IPS-15b (cell line): ENCODE measurements around the gene SERINC2.
A peak's percentile ranks its signal among the peaks of the same experiment; 100 is the strongest.
"Not testable (repeated sequence)": the region's sequence is repeated elsewhere in the genome, so short reads cannot be mapped to it uniquely, and the experiment has no call there.

Experiments used
- H3K27me3 ChIP-seq: one replicate; pipeline ENCODE4 v1.6.1; 2013; ENCODE audit warnings: low read length; ENCODE audit not compliant: control insufficient read depth, insufficient read depth
- H3K36me3 ChIP-seq: one replicate; pipeline ENCODE4 v1.6.1; 2013; ENCODE audit warnings: low read length; ENCODE audit not compliant: control insufficient read depth, insufficient read depth
- H3K4me1 ChIP-seq: one replicate; pipeline ENCODE4 v1.6.1; 2013; ENCODE audit warnings: mild to moderate bottlenecking, low read length; ENCODE audit not compliant: control insufficient read depth, insufficient read depth
- H3K4me3 ChIP-seq: one replicate; pipeline ENCODE4 v1.5.1; 2013; ENCODE audit warnings: low read depth, low read length
- H3K9ac ChIP-seq: one replicate; pipeline ENCODE4 v1.6.1; 2013; ENCODE audit warnings: low read depth, mild to moderate bottlenecking, low read length
- H3K9me3 ChIP-seq: one replicate; pipeline ENCODE4 v1.6.1; 2013; ENCODE audit warnings: mild to moderate bottlenecking, low read length; ENCODE audit not compliant: control insufficient read depth, insufficient read depth

The SERINC2 gene

DNA sequence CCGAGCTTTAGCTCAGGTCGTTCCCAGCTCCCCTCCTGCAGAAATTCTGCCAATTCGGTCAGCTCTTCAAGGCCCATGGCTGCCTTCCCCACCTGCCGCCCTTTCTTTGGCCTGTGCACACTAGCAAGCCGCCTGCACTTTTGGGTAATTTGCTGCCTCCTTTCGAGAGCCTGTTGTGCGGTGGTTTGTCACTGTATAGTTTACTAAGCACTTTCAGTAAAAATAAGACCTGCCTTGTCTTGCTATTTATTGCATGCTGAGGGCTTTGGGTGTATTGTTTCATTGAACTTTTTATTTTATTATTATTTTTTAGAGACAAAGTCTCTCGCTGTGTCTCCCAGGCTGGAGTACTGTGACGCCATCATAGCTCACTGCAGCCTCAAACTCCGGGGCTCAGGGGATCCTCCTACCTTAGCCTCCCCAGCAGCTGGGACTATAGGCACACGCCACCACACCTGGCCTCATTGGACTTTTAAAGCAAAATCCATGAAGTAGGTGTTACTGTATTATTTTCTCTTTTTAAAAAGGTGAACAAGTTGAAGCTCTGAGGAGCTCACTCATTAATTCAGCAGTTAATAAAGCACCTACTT lies 39.0 kb upstream of the SERINC2 start:
- Histone ChIP-seq H3K9me3 (no peaks in the 10 kb centered on the region), H3K27me3 (no peaks in the 10 kb centered on the region), H3K9ac (no peak overlapping the region), H3K4me1 (peaks cover 15% of the 10 kb centered on the region), H3K36me3 (no peaks in the 10 kb centered on the region), H3K4me3 (peak overlapping the region; percentile 36)

- Histone ChIP-seq H3K4me3 (no peak overlapping the region), H3K4me1 (peaks cover 15% of the 10 kb centered on the region), H3K9ac (no peak overlapping the region), H3K36me3 (no peaks in the 10 kb centered on the region), H3K9me3 (no peaks in the 10 kb centered on the region), H3K27me3 (no peaks in the 10 kb centered on the region)
Measured at GRCh38 chr1:31374511-31375196, 38.4 kb upstream of the SERINC2 start.

GRCh38 chr1:31376375-31377134 lies 36.5 kb upstream of the SERINC2 start:
- H3K27me3 ChIP-seq, result no peaks in the 10 kb centered on the region
- H3K4me1 ChIP-seq, result peaks cover 15% of the 10 kb centered on the region
- H3K4me3 ChIP-seq, result no peak overlapping the region
- no peaks in the 10 kb centered on the region for H3K9me3 ChIP-seq
- H3K9ac ChIP-seq, result no peak overlapping the region
- no peaks in the 10 kb centered on the region for H3K36me3 ChIP-seq

DNA sequence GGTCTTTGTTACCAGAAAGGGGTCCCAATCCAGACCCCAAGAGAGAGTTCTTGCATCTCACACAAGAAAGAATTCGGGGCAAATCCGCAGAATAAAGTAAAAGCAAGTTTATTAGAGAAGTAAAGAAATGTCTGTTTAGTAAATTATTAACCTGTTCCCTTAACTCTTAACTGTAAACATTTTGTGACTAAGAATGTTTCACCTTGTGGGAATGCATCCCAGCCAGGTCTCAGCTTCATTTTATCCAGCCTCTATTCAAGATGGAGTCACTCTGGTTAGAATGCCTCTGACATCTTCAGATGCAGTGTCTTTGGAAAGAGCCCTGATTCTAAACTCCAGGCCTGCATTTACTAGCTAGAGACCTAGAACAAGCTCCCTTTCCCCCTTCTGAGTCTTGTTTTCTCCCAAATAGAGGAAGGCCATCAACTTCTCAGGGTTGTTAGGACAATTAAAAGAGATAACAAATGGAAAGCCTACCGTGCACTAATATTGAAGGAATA lies 35.6 kb upstream of the SERINC2 start:
- Histone ChIP-seq H3K4me1 (peaks cover 10% of the 10 kb centered on the region), H3K9me3 (no peaks in the 10 kb centered on the region), H3K9ac (no peak overlapping the region)

DNA sequence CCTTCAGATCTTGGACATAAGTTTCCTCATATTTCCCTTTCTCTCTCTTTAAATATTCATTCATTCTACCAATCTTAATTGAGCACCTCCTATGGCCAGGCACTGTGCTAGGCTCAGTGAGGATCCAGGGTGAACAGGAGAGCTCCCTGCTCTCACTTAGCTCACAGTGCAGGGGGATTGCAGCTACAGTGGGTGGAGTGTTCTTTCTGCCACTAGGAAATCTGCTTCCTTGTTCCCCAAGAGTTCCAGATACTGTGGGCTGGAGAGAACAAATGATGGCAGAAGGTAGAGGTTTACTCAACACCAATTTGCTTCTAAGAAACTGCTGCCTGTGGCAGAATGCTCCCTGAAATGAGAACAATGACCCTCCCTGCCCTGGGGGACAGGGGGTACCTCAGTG lies 35.0 kb upstream of the SERINC2 start:
- no peak overlapping the region for H3K4me3 ChIP-seq
- H3K9me3 ChIP-seq, result no peaks in the 10 kb centered on the region
- H3K27me3 ChIP-seq, result no peaks in the 10 kb centered on the region
- H3K36me3 ChIP-seq, result no peaks in the 10 kb centered on the region
- H3K4me1 ChIP-seq, result peaks cover 10% of the 10 kb centered on the region
- no peak overlapping the region for H3K9ac ChIP-seq

More for the DNA sequence above, 35.6 kb upstream of the SERINC2 start:
- no peak overlapping the region for H3K4me3 ChIP-seq
- no peaks in the 10 kb centered on the region for H3K36me3 ChIP-seq
- H3K27me3 ChIP-seq, result no peaks in the 10 kb centered on the region

DNA sequence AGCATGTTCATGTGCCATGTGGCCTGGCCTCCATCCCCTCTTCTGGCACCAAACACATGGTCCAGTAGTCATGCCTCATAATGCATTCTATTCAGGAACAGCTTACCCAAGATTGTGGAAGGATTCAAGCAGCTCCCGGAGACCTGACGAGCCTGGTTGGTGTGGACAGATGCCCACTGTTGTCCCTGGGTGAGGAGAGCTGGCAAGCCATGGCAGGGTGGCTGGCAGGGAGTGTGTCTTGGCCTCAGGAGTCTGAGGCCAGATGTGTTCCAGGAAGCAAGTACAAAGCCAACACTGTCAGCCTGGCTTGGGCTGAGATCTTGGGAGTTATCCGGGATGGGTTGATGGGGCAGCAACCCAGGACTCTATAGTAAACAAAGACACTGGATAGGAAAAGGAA lies 32.8 kb upstream of the SERINC2 start:
- H3K9ac ChIP-seq, result no peak overlapping the region
- H3K4me1 ChIP-seq, result peaks cover 7% of the 10 kb centered on the region
- no peaks in the 10 kb centered on the region for H3K27me3 ChIP-seq
- no peaks in the 10 kb centered on the region for H3K9me3 ChIP-seq
- no peaks in the 10 kb centered on the region for H3K36me3 ChIP-seq
- H3K4me3 ChIP-seq, result no peak overlapping the region

DNA sequence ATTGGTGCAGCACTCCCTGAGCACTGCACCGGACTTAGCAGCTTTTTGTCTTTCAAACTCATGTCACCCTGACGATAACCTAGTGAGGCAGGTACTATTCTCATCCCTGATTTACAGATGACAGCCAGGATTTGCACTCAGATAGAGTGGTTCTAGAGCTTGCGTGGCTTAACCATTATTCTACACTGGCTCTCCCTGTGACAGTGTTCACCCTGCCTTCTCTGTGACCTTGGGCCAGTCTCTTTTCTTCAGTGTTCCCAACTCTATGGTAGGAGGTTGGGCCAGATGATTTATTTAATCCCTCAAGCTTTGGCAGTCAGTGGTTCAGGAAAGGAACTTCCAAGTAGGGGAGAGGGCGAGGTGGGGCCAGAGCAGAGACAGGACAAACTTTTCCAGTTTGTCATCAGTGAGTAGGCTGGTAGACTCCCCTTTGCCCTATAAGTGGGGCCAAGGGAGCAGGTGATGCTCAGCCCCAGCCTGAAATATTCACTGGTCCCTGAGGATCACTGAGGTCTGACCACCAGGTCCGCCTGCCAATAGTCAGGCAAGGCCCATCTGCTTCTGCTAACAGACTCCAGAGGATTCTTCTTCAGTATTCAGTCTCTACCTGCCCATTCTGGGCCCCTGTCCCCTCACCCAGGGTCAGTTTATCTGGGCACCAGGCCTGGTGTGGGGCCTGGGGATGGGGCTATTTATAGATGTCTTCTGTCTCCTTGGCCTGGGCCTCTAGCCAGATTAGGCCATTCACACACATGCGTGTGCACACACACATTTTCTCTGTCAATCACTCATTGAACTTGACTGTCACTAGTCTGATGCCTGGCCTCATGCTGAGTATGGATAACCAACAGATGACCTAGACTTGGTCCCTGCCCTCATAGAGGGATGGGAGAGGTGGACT lies 31.4 kb upstream of the SERINC2 start:
- Histone ChIP-seq H3K9me3 (no peaks in the 10 kb centered on the region), H3K27me3 (no peaks in the 10 kb centered on the region), H3K4me3 (no peak overlapping the region), H3K36me3 (no peaks in the 10 kb centered on the region), H3K9ac (no peak overlapping the region), H3K4me1 (peaks cover 1% of the 10 kb centered on the region)

- no peaks in the 10 kb centered on the region for H3K9me3 ChIP-seq
- H3K27me3 ChIP-seq, result no peaks in the 10 kb centered on the region
- no peaks in the 10 kb centered on the region for H3K4me1 ChIP-seq
- no peak overlapping the region for H3K4me3 ChIP-seq
- H3K9ac ChIP-seq, result no peak overlapping the region
- H3K36me3 ChIP-seq, result no peaks in the 10 kb centered on the region
Measured at GRCh38 chr1:31382379-31382989, 30.5 kb upstream of the SERINC2 start.

- H3K27me3 ChIP-seq, result no peaks in the 10 kb centered on the region
- H3K36me3 ChIP-seq, result no peaks in the 10 kb centered on the region
- H3K4me3 ChIP-seq, result no peak overlapping the region
- no peaks in the 10 kb centered on the region for H3K9me3 ChIP-seq
- no peaks in the 10 kb centered on the region for H3K4me1 ChIP-seq
- peak overlapping the region; percentile 24 for H3K9ac ChIP-seq
Measured at GRCh38 chr1:31383967-31384366, 29.0 kb upstream of the SERINC2 start.

DNA sequence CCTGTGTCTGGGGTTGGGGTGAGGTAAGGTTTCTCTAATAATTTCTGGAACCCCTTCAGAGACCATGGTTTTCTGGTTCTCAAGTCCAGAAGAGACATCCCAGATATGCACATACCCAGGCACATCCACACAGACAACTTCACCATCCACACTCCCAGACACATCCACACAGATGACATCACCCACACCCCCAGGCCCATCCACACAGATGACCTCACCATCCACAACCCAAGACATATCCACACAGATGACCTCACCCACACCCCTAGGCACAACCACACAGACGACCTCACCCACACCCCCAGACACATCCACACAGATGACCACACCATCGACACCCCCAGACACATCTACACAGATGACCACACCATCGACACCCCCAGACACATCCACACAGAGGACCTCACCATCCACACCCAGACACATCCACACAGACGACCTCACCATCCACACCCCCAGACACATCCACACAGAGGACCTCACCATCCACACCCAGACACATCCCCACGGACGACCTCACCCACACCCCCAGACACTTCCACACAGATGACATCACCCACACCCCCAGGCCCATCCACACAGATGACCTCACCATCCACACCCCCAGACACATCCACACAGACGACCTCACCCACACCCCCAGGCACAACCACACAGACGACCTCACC lies 26.3 kb upstream of the SERINC2 start:
- not testable (repeated sequence) for H3K36me3 ChIP-seq

More for the DNA sequence above, 26.3 kb upstream of the SERINC2 start:
- not testable (repeated sequence) for H3K27me3 ChIP-seq, H3K4me1 ChIP-seq, H3K9ac ChIP-seq, H3K4me3 ChIP-seq, H3K9me3 ChIP-seq
